ENCODE data around the gene MRC2. TPM values are rescaled to one million over a fixed set of nuclear protein-coding genes. Genes with fewer than 3 reads are reported as not detected.

Gene MRC2
- total and polyA plus RNA-seq, 9 of the 15 experiments (the other 6 are each of a cell fraction or from before 2014, with no cell fraction given): 0.28 to 11.5 (median 6.6) TPM

DNA sequence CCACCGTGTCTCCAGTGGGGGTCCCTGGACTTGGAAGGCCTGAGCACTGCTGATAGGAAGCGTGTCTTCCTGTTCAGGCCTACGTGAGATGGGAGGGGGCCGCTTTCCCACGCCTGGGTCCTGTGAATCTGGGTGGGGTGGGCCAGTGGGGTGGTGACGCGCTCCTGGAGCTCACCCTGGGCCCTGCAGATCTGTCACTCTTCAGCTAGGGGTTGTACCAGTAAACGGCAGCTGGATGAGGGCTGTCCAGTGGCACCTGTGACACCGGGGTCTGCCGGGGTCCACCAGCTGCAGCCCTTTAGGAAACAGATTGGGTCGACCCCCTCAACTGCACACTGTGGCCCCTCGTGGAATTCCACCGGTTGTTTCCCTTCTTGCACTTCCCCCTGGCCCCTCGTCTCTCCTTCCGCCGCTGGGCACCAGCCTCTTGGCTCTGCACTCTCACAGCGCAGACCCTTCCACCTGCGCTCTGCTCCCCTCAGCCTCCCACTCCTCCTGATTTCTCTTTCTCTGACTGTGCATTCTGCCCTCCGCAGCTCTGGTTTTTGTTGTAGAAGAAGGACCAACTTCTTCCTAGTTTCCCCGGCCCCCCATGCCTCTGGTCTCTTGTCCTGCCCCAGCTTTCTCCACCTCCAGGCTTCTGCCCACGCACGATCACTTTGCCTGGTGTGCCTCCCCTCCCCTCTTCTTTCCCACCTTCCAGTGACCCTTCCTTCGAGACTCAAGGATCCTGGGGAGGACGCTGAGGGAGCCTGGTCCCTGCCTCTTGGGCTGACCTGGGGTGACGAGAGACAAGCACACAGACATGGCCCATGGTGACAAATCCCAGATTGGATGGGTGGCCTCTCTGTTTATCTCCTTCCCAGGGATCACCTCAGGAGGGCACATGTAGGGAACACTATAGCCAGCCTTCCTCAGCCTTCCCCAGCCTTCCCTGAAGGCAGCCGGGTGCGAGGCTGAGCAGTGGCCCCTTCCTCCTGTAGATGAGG lies 4.8 kb downstream of the MRC2 start:
- intact Hi-C loops (cut with micrococcal nuclease): no loop called here
- Histone ChIP-seq H3K36me3 (ENCODE audit: control insufficient read depth, insufficient read depth, low read length) (no peaks in the 10 kb centered on the region), H3K9me1 (ENCODE audit: control insufficient read depth, insufficient read depth, low read length) (no peaks in the 10 kb centered on the region), H3K9ac (ENCODE audit: insufficient read depth in 1 of 2, low read depth in 2 of 2, low read length in 2 of 2) (peak overlapping the region in 1 of 2 experiments; percentile 36; a peak in 1 of 4 replicates), H3K4me1 (replicated peaks in 1 of 2; ENCODE audit: control insufficient read depth in 2 of 2, insufficient read depth in 2 of 2, low read length in 2 of 2) (peaks cover 3 to 28% of the 10 kb centered on the region in 2 experiments; a peak in 4 of 5 replicates), H3K9me3 (replicated peaks; ENCODE audit: control insufficient read depth, insufficient read depth, low read depth, low read length) (no peaks in the 10 kb centered on the region), H3K27ac (ENCODE audit: extremely low read depth, low read depth, low read length) (no peak overlapping the region), H3K4me3 (no peak overlapping the region), H4K20me1 (replicated peaks; ENCODE audit: control insufficient read depth, insufficient read depth, low read length) (no peaks in the 10 kb centered on the region), H3K4me2 (ENCODE audit: insufficient read depth, low read length) (no peak overlapping the region), H2AFZ (ENCODE audit: low read depth, low read length) (no peak overlapping the region), H3K27me3 (ENCODE audit: control insufficient read depth in 2 of 2, insufficient read depth in 2 of 2, low read length in 2 of 2) (peaks cover 10 to 39% of the 10 kb centered on the region in 2 experiments; a peak in 3 of 5 replicates), H3K79me2 (ENCODE audit: control insufficient read depth, insufficient read depth, low read length) (no peaks in the 10 kb centered on the region)
- ChIA-PET CTCF (ENCODE audit: low intra/inter-chr PET ratio) (no interaction called here), POLR2A (interaction anchor here (2.2 kb wide), 1 partner anchor 12 kb away, joined by 7 read pairs; no protein-coding TSS in a partner anchor)
- in situ Hi-C loops (cut with MboI): no loop called here
- no TSS peak for BruUV-seq (replicated peaks)
- no peak for ATAC-seq
- TF ChIP-seq ARID2 (IDR thresholded peaks at IDR 0.05): no peak
- TF ChIP-seq ARID1B (IDR thresholded peaks at IDR 0.05): no peak
- TF ChIP-seq NCOA1 (IDR thresholded peaks at IDR 0.05; ENCODE audit: low read depth): no peak
- 0 out of 2 replicates have a peak, but pooled peaks have one; percentile 1 for TF ChIP-seq ZNF24 (IDR thresholded peaks at IDR 0.05)
- no peak for TF ChIP-seq KDM5B (IDR thresholded peaks at IDR 0.05; ENCODE audit: insufficient replicate concordance, low read depth, low read length)
- TF ChIP-seq, protein P1, sequence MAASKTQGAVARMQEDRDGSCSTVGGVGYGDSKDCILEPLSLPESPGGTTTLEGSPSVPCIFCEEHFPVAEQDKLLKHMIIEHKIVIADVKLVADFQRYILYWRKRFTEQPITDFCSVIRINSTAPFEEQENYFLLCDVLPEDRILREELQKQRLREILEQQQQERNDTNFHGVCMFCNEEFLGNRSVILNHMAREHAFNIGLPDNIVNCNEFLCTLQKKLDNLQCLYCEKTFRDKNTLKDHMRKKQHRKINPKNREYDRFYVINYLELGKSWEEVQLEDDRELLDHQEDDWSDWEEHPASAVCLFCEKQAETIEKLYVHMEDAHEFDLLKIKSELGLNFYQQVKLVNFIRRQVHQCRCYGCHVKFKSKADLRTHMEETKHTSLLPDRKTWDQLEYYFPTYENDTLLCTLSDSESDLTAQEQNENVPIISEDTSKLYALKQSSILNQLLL (CRISPR knock-in tag; IDR thresholded peaks at IDR 0.05; ENCODE audit: borderline replicate concordance): no peak
- 54% methylated on average over 19 of the region's 27 CpGs for WGBS (ENCODE audit: insufficient coverage, low coverage, missing lambda C conversion rate)
- FAIRE-seq: no peak
- no peak for DNase-seq (ENCODE audit: extremely low read depth in 1 of 4, low spot score in 3 of 4)

All from K562 (cell line).